Measurements from ENCODE around the gene SLC25A21. TPM values are rescaled to one million over a fixed set of nuclear protein-coding genes. Genes with fewer than 3 reads are reported as not detected.

Gene SLC25A21
- total and polyA plus RNA-seq, 7 donors: 0.13 to 1.5 (median 1.1) TPM; not detected in 2

DNA sequence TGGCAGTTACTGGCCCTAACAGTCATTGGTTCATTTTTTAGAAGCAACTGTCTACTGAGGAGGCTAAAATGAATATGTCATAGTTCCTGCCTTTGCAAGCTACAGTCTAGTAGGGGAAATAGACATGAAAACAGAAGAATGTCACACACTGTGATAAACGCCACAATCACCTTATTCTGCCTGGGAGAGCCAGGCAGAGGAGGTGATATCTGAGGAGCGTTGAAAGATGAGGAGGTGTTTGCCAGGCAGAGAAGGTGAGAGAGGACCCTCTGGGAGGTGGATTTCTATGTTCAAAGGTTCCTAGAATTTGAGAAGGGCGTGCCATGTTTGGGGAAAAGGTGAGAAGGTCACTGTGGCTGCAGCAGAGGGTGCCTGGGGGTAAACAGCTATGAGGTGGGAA lies 325.0 kb downstream of the SLC25A21 start:
- H3K9me3 ChIP-seq: no peaks in the 10 kb centered on the region
- no peak overlapping the region for H3K27ac ChIP-seq
- no peaks in the 10 kb centered on the region for H3K36me3 ChIP-seq
- no peak for TF ChIP-seq EP300 (IDR thresholded peaks at IDR 0.05)
- no peak for TF ChIP-seq POLR2A (IDR thresholded peaks at IDR 0.05)
- no peaks in the 10 kb centered on the region for H3K27me3 ChIP-seq
- no peak overlapping the region for H3K4me3 ChIP-seq
- intact Hi-C loops (cut with DNase I): no loop called here
- H3K4me1 ChIP-seq: no peaks in the 10 kb centered on the region
- WGBS, 2 donors: 80 to 90% methylated on average over 3 of the region's 3 CpGs
- DNase-seq: no peak

DNA sequence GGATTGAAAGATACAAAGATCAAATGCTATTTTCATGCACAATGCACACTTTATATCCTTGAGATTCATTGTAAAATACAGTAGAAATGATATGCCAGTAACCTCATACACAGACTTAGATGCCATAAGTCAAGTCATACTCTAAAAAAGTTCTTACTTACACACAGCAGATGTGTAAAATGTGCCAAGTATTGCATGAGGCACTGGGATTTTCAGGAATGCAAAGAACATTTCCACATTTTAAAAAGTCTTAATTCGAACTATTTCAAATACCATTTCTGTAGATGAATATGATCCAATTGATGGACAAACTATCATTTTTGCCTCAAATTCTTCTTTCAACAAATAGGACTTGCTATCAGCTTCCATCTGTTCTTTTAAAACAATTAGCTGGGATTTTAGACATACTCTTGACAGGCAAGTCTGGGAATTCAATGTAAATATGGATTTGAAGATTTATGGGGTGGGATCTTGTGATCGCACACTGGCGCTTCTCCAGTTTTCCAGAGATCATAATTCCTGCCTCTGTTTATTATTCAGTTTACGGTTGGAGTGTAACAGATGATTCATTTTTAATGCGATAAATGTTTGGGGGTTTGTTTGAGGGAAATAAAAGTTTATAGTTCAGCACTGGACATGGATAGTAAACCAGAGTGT lies 326.9 kb downstream of the SLC25A21 start:
- intact Hi-C loops (cut with DNase I): no loop called here
- TF ChIP-seq EP300 (IDR thresholded peaks at IDR 0.05): no peak
- TF ChIP-seq, protein P1, sequence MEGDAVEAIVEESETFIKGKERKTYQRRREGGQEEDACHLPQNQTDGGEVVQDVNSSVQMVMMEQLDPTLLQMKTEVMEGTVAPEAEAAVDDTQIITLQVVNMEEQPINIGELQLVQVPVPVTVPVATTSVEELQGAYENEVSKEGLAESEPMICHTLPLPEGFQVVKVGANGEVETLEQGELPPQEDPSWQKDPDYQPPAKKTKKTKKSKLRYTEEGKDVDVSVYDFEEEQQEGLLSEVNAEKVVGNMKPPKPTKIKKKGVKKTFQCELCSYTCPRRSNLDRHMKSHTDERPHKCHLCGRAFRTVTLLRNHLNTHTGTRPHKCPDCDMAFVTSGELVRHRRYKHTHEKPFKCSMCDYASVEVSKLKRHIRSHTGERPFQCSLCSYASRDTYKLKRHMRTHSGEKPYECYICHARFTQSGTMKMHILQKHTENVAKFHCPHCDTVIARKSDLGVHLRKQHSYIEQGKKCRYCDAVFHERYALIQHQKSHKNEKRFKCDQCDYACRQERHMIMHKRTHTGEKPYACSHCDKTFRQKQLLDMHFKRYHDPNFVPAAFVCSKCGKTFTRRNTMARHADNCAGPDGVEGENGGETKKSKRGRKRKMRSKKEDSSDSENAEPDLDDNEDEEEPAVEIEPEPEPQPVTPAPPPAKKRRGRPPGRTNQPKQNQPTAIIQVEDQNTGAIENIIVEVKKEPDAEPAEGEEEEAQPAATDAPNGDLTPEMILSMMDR (IDR thresholded peaks at IDR 0.05): no peak
- H3K4me3 ChIP-seq: no peak overlapping the region
- no peaks in the 10 kb centered on the region for H3K27me3 ChIP-seq
- H3K9me3 ChIP-seq: no peaks in the 10 kb centered on the region
- H3K36me3 ChIP-seq: no peaks in the 10 kb centered on the region
- 25 to 64% methylated on average over 5 of the region's 5 CpGs for WGBS, 2 donors
- no peak overlapping the region for H3K27ac ChIP-seq
- no peaks in the 10 kb centered on the region for H3K4me1 ChIP-seq
- no peak for DNase-seq

DNA sequence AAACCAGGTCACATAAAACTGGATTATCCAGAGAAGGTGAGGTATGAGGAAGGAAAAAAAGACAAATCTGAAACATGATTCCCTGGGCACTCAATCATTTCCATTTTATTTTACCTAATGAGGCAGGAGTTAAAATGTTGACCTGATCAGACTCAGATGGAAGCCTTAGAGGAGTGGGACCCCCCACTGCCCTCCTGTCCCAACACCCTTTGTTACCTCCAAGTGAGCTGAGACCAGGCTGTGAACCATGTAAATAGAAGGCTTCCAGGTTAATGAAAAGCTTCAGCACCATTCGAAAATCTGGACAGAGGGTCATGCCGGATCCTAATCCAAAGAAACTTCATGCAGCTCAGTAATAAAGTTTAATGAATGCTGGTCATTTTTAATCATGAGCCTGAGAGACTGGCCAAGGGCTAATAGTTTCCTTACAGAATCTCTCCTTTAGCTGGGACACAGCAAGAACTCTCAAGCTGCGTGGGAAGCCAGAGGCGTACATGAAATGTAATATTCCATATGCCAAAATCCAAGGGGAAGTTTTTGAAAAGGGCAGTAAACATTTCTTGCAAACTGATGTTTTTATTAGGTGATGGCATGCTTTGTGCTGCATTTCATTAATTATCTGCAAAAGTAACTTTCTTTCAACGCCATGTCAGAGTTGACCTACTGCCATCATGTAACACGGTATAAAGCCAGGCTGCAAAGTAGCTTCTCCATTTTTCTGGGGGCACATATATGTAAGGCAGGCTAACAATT lies 327.8 kb downstream of the SLC25A21 start:
- Histone ChIP-seq H3K9me3 (no peaks in the 10 kb centered on the region), H3K27me3 (no peaks in the 10 kb centered on the region), H3K36me3 (no peaks in the 10 kb centered on the region), H3K4me1 (no peaks in the 10 kb centered on the region), H3K27ac (no peak overlapping the region), H3K4me3 (no peak overlapping the region)
- WGBS, 2 donors: 77 to 82% methylated on average over 6 of the region's 6 CpGs
- DNase-seq: no peak
- intact Hi-C loops (cut with DNase I): no loop called here
- TF ChIP-seq POLR2A (IDR thresholded peaks at IDR 0.05) (no peak), POLR2AphosphoS5 (IDR thresholded peaks at IDR 0.05) (no peak), EP300 (IDR thresholded peaks at IDR 0.05) (no peak)
- TF ChIP-seq, protein P1 (IDR thresholded peaks at IDR 0.05): no peak

DNA sequence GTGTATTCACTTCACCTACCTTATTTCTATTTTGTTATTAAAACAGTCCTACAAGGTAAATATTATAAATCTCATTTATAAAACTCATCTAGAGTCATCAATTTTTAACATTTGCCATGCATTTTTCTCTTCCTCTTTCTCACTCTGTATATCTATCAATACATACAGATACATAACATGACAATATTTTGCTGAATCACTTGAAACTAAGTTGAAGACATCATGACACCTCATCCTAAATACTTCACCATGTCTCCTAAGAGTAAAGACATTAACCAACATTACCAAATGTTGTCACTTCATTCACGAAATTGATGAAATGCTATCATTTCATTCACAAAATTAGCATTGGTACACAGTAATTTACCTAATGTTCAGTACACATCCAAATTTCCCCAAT lies 329.0 kb downstream of the SLC25A21 start:
- Histone ChIP-seq H3K4me3 (no peak overlapping the region), H3K4me1 (no peaks in the 10 kb centered on the region), H3K27me3 (no peaks in the 10 kb centered on the region), H3K9me3 (no peaks in the 10 kb centered on the region), H3K27ac (no peak overlapping the region), H3K36me3 (no peaks in the 10 kb centered on the region)
- 84 to 87% methylated on average over 1 of the region's 1 CpG for WGBS, 2 donors
- intact Hi-C loops (cut with DNase I): no loop called here
- no peak for DNase-seq
- TF ChIP-seq, protein P1 (IDR thresholded peaks at IDR 0.05): no peak
- TF ChIP-seq EP300 (IDR thresholded peaks at IDR 0.05) (no peak), POLR2AphosphoS5 (IDR thresholded peaks at IDR 0.05) (no peak), POLR2A (IDR thresholded peaks at IDR 0.05) (no peak)

DNA sequence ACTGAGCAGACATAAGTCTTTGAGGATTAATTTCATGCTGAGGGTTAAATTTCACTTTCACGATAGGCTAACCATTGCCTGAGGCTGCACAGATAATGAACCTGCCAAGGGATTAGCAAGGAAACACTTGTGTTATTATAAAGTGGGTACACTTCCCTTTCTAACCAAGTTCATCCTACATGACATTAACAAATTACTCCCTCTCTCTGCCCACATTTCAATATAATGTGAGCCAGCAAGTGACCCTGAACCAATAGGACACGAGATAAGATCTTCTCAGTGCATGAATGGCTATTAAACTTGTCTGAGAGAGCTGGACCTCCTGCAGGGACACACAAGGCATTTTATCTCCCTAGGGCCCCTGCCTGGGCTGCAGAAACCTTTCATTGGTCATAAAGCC lies 337.3 kb downstream of the SLC25A21 start:
- H3K4me1 ChIP-seq: no peaks in the 10 kb centered on the region
- no peak overlapping the region for H3K4me3 ChIP-seq
- no peak for DNase-seq
- TF ChIP-seq POLR2AphosphoS5 (IDR thresholded peaks at IDR 0.05) (no peak), POLR2A (IDR thresholded peaks at IDR 0.05) (no peak)
- WGBS, 2 donors: 54 to 75% methylated on average over 2 of the region's 2 CpGs
- no peaks in the 10 kb centered on the region for H3K27me3 ChIP-seq
- intact Hi-C loops (cut with DNase I): no loop called here
- H3K27ac ChIP-seq: no peak overlapping the region
- H3K9me3 ChIP-seq: no peaks in the 10 kb centered on the region
- no peaks in the 10 kb centered on the region for H3K36me3 ChIP-seq
